ENCODE results near the gene ZBTB17. TPM values are rescaled to one million over a fixed set of nuclear protein-coding genes. Genes with fewer than 3 reads are reported as not detected.

The ZBTB17 gene
- 19.5 and 34.0 TPM in 2 replicates for total RNA-seq (ENCODE audit: low replicate concordance)

- H3K27ac ChIP-seq: peak within 1 kb of the TSS; percentile 83
- peaks cover 13% of the 10 kb centered on the region for H4K20me1 ChIP-seq (ENCODE audit: low read depth)
- peak within 1 kb of the TSS; percentile 90 for H3K4me3 ChIP-seq
- peaks cover 4% of the 10 kb centered on the region for H3K9me3 ChIP-seq (ENCODE audit: low read depth)
- peak within 1 kb of the TSS; percentile 87 for H2AFZ ChIP-seq (replicated peaks)
- H3K27me3 Mint-ChIP-seq (ENCODE audit: insufficient read depth, low read depth): peaks cover 3% of the 10 kb centered on the region
- TF ChIP-seq EZH2phosphoT487 (IDR thresholded peaks at IDR 0.05): no peak
- TF ChIP-seq, protein P1, sequence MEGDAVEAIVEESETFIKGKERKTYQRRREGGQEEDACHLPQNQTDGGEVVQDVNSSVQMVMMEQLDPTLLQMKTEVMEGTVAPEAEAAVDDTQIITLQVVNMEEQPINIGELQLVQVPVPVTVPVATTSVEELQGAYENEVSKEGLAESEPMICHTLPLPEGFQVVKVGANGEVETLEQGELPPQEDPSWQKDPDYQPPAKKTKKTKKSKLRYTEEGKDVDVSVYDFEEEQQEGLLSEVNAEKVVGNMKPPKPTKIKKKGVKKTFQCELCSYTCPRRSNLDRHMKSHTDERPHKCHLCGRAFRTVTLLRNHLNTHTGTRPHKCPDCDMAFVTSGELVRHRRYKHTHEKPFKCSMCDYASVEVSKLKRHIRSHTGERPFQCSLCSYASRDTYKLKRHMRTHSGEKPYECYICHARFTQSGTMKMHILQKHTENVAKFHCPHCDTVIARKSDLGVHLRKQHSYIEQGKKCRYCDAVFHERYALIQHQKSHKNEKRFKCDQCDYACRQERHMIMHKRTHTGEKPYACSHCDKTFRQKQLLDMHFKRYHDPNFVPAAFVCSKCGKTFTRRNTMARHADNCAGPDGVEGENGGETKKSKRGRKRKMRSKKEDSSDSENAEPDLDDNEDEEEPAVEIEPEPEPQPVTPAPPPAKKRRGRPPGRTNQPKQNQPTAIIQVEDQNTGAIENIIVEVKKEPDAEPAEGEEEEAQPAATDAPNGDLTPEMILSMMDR (IDR thresholded peaks at IDR 0.05): no peak
- no peak for TF ChIP-seq EZH2 (IDR thresholded peaks at IDR 0.05)
- DNase-seq (ENCODE audit: low spot score): peak; percentile 99
- H3K36me3 ChIP-seq: no peaks in the 10 kb centered on the region
- peak within 1 kb of the TSS; percentile 85 for H3K9ac ChIP-seq
- peaks cover 10% of the 10 kb centered on the region for H3F3A ChIP-seq (ENCODE audit: low read depth)
- peaks cover 14% of the 10 kb centered on the region for H3K4me1 Mint-ChIP-seq
- peaks cover 9% of the 10 kb centered on the region for H3K36me3 Mint-ChIP-seq
- H3K27me3 ChIP-seq: peaks cover 12% of the 10 kb centered on the region
- peaks cover 3% of the 10 kb centered on the region for H3K4me1 ChIP-seq
- H3K4me2 ChIP-seq: peak within 1 kb of the TSS; percentile 92
- H3K4me3 Mint-ChIP-seq: peak within 1 kb of the TSS; percentile 94
- H3K27ac Mint-ChIP-seq: peak within 1 kb of the TSS; percentile 23
- peaks cover 4% of the 10 kb centered on the region for H3K9me3 Mint-ChIP-seq
- peaks cover 20% of the 10 kb centered on the region for H3K79me2 ChIP-seq (ENCODE audit: low read depth)
Observed at GRCh38 chr1:15975805-15976680, at the start of gene ZBTB17. TSS of gene ZBTB17 (minus strand) at chr1:15976101. CDS start at chr1:15948495, 27,606 bp downstream.

GRCh38 chr1:16023050-16023653 lies 47.3 kb upstream of the ZBTB17 start:
- H3F3A ChIP-seq (ENCODE audit: low read depth): no peaks in the 10 kb centered on the region
- H3K79me2 ChIP-seq (ENCODE audit: low read depth): no peaks in the 10 kb centered on the region
- Mint-ChIP-seq H3K27ac (no peak overlapping the region), H3K9me3 (no peaks in the 10 kb centered on the region), H3K27me3 (ENCODE audit: insufficient read depth, low read depth) (peaks cover 12% of the 10 kb centered on the region), H3K36me3 (no peaks in the 10 kb centered on the region), H3K4me3 (no peak overlapping the region), H3K4me1 (peaks cover 26% of the 10 kb centered on the region)
- H3K9ac ChIP-seq: no peak overlapping the region
- DNase-seq (ENCODE audit: low spot score): no peak
- peaks cover 23% of the 10 kb centered on the region for H3K27me3 ChIP-seq
- no peaks in the 10 kb centered on the region for H3K9me3 ChIP-seq (ENCODE audit: low read depth)
- no peak overlapping the region for H2AFZ ChIP-seq (replicated peaks)
- H3K27ac ChIP-seq: no peak overlapping the region
- no peaks in the 10 kb centered on the region for H3K36me3 ChIP-seq
- no peaks in the 10 kb centered on the region for H4K20me1 ChIP-seq (ENCODE audit: low read depth)
- H3K4me1 ChIP-seq: peaks cover 7% of the 10 kb centered on the region
- H3K4me2 ChIP-seq: no peak overlapping the region
- TF ChIP-seq EZH2phosphoT487 (IDR thresholded peaks at IDR 0.05) (no peak), EZH2 (IDR thresholded peaks at IDR 0.05) (no peak)
- TF ChIP-seq, protein P1 (IDR thresholded peaks at IDR 0.05): no peak
- no peak overlapping the region for H3K4me3 ChIP-seq

DNA sequence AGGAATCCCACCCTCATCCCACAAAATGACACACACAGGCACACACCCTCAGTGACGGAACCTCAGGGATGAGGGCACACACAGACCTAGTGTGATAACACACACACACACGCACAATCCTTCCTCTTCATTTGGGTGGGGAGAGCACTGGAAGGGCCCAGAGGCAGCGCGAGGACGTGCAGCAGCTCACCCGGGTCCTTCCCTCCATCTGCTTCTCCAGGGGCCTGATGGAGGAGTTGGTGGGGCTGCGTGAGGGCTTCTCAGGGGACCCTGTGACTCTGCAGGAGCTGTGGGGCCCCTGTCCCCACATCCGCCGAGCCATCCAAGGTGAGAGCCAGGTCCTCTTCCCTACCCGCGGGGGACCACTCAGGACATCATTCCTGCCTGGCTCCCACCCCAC lies 46.5 kb upstream of the ZBTB17 start:
- no peak overlapping the region for H3K4me3 Mint-ChIP-seq
- Histone ChIP-seq H2AFZ (replicated peaks) (no peak overlapping the region), H3K27ac (no peak overlapping the region), H4K20me1 (ENCODE audit: low read depth) (no peaks in the 10 kb centered on the region), H3K9ac (no peak overlapping the region), H3K4me1 (peaks cover 6% of the 10 kb centered on the region), H3K9me3 (ENCODE audit: low read depth) (no peaks in the 10 kb centered on the region), H3K27me3 (peaks cover 22% of the 10 kb centered on the region), H3K79me2 (ENCODE audit: low read depth) (no peaks in the 10 kb centered on the region), H3K4me3 (no peak overlapping the region), H3K36me3 (no peaks in the 10 kb centered on the region), H3K4me2 (no peak overlapping the region), H3F3A (ENCODE audit: low read depth) (no peaks in the 10 kb centered on the region)
- H3K9me3 Mint-ChIP-seq: no peaks in the 10 kb centered on the region
- peak overlapping the region; percentile 72 for H3K27ac Mint-ChIP-seq
- TF ChIP-seq EZH2 (IDR thresholded peaks at IDR 0.05) (no peak), EZH2phosphoT487 (IDR thresholded peaks at IDR 0.05) (no peak)
- TF ChIP-seq, protein P1 (IDR thresholded peaks at IDR 0.05): no peak
- no peaks in the 10 kb centered on the region for H3K36me3 Mint-ChIP-seq
- DNase-seq (ENCODE audit: low spot score): no peak
- H3K27me3 Mint-ChIP-seq (ENCODE audit: insufficient read depth, low read depth): peaks cover 12% of the 10 kb centered on the region
- H3K4me1 Mint-ChIP-seq: peaks cover 29% of the 10 kb centered on the region

All from neural progenitor cell (in vitro differentiated cells).